Keratinocyte (primary cell): ENCODE data around the gene CRACR2B. TPM values are rescaled to one million over a fixed set of nuclear protein-coding genes. Genes with fewer than 3 reads are reported as not detected.

Source experiments
- DNase-seq: peaks from one replicate; pipeline ENCODE4 v3.0.0-alpha.2; 2011; ENCODE audit warnings: low read depth, missing footprints, low spot score
- FAIRE-seq: peaks from 2 replicates; lab custom pipeline; 2011; peaks lifted over from hg19 to GRCh38; lab: Jason Lieb, UNC
- H2AFZ ChIP-seq: 2 replicates; pipeline ENCODE4 v1.6.0; 2012; ENCODE audit warnings: low read length, control low read depth, inconsistent platforms; ENCODE audit not compliant: control insufficient read depth
- H3K27ac ChIP-seq: 2 replicates; pipeline ENCODE4 v1.5.1; 2011; ENCODE audit warnings: low read length; ENCODE audit not compliant: control insufficient read depth, insufficient read depth
- H3K27me3 ChIP-seq: 3 replicates; pipeline ENCODE4 v1.6.0; 2011; ENCODE audit warnings: low read length; ENCODE audit not compliant: control insufficient read depth, insufficient read depth; ENCODE audit errors: extremely low read depth
- H3K36me3 ChIP-seq, 2 experiments: 2 replicates in 1 of 2; 3 replicates in 1 of 2; pipeline ENCODE4 v1.5.1; 2011; ENCODE audit warnings: low read length in 2 of 2, mild to moderate bottlenecking in 1 of 2; ENCODE audit not compliant: control insufficient read depth in 2 of 2, insufficient read depth in 2 of 2; ENCODE audit errors: extremely low read depth in 1 of 2
- H3K4me1 ChIP-seq: 3 replicates; pipeline ENCODE4 v1.5.1; 2011; ENCODE audit warnings: low read length; ENCODE audit not compliant: control insufficient read depth, insufficient read depth; ENCODE audit errors: extremely low read depth
- H3K4me2 ChIP-seq: 3 replicates; pipeline ENCODE4 v1.6.0; 2011; ENCODE audit warnings: low read depth, low read length; ENCODE audit not compliant: control insufficient read depth, insufficient read depth; ENCODE audit errors: extremely low read depth
- H3K4me3 ChIP-seq, 3 experiments: fragments of 200-600 bp in 1 of 3; sonication (generic) in 1 of 3; 2 replicates in 2 of 3; 3 replicates in 1 of 3; pipeline ENCODE4 v1.5.1; 2011 to 2016; ENCODE audit warnings: low read length in 3 of 3, mild to moderate bottlenecking in 3 of 3, control low read depth in 2 of 3, inconsistent platforms in 1 of 3, low read depth in 1 of 3, mixed read lengths in 1 of 3, mixed run types in 1 of 3, moderate library complexity in 1 of 3; ENCODE audit not compliant: control insufficient read depth in 2 of 3, insufficient read depth in 2 of 3; ENCODE audit errors: extremely low read depth in 1 of 3
- H3K79me2 ChIP-seq: 2 replicates; pipeline ENCODE4 v1.6.0; 2012; ENCODE audit warnings: low read length; ENCODE audit not compliant: control insufficient read depth, insufficient read depth
- H3K9ac ChIP-seq: 3 replicates; pipeline ENCODE4 v1.6.0; 2011; ENCODE audit warnings: low read length; ENCODE audit not compliant: control insufficient read depth, insufficient read depth; ENCODE audit errors: extremely low read depth
- H3K9me1 ChIP-seq: 3 replicates; pipeline ENCODE4 v1.6.0; 2011; ENCODE audit warnings: low read length; ENCODE audit not compliant: control insufficient read depth, insufficient read depth; ENCODE audit errors: extremely low read depth
- H3K9me3 ChIP-seq: 2 replicates; pipeline ENCODE4 v1.5.1; 2012; ENCODE audit warnings: low read depth, low read length; ENCODE audit not compliant: control insufficient read depth
- H4K20me1 ChIP-seq: 3 replicates; pipeline ENCODE4 v1.6.0; 2011; ENCODE audit warnings: low read length; ENCODE audit not compliant: control insufficient read depth, insufficient read depth; ENCODE audit errors: extremely low read depth
- EZH2 ChIP-seq: IDR thresholded peaks from one replicate; pipeline ENCODE4 v1.6.1; 2012; ENCODE audit warnings: inconsistent platforms, mild to moderate bottlenecking, low read length, moderate library complexity
- dilution Hi-C: fragments of 300-500 bp; cut with MboI; formaldehyde crosslinking; loops from one replicate; pipeline ENCODE4 v1.7.0; 2020; ENCODE audit warnings: low sequenced_read_pairs; ENCODE audit not compliant: extremely low pct_ligation_motif_present
- polyA plus RNA-seq, 5 experiments: library from polyadenylated mRNA; depleted of rRNA in 3 of 5; stranded (reverse) in 3 of 5; stranded (forward) in 1 of 5; unstranded in 1 of 5; fragments of >200 nt; gene quantifications; 1 replicate in 1 of 5; 2 replicates in 3 of 5; 3 replicates in 1 of 5; pipeline versions ENCODE4 v1.2.1 to v1.2.3, GENCODE V29; 2011 to 2012; ENCODE audit warnings: missing spikeins in 2 of 5, low read depth in 1 of 5, low replicate concordance in 1 of 5
- TF ChIP-seq, protein P1 (sequence below), 3 experiments: IDR thresholded peaks in 1 of 3; conservative IDR thresholded peaks in 1 of 3; optimal IDR thresholded peaks in 1 of 3; 2 replicates in 2 of 3; 3 replicates in 1 of 3; pipeline versions ENCODE3 to v1.5.1; 2011; ENCODE audit warnings: low read length in 3 of 3, mild to moderate bottlenecking in 3 of 3, moderate library complexity in 2 of 3, control low read depth in 1 of 3, inconsistent platforms in 1 of 3; ENCODE audit not compliant: insufficient read depth in 2 of 3; ENCODE audit errors: extremely low read depth in 1 of 3

CRACR2B gene
- polyA plus RNA-seq, 1 donor (not counting 4 experiments of a cell fraction or from before 2014, with no cell fraction given), result 0.17 TPM

DNA sequence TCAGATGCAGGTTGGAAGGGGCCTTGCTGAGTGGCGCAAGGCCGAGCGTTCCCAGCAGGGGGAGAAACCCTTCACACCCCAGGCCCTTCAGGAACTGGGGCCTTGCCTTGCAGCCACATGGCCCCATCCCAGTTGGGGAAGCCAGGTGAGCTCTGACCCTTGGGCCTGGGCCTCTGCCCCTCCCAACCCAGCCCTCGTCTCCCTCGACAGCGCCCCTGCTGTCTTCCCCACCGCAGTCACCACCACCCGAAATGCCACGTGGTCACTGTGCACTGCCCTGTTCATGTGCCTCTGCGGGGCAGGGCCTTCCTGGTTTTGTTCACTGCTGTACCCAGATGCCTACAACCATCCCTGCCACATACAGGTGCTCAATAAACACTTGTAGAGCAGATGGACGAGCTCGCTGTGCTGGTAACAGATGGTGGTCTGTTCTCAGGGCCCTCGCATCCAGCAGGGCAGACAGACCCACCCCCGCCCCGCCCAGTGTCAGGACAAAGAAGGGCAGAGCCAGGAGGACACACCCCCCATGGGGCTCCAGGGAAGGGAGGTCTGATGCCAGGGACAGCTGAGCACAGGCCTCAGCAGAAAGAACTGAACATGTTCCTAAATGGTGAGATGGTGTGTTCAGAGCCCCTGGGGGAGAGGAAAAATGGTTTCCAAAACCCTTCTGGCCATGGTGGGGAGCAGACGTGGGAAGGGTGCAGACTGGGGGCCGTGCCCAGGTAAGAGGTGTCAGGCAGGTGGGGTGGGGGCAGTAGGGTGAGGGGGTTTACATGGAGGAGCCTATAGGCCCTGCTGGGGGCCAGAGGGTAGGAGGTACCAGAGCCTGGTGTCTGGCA, 10.9 kb downstream of the CRACR2B start:
- dilution Hi-C loops, result no loop called here
- TF ChIP-seq, protein P1, sequence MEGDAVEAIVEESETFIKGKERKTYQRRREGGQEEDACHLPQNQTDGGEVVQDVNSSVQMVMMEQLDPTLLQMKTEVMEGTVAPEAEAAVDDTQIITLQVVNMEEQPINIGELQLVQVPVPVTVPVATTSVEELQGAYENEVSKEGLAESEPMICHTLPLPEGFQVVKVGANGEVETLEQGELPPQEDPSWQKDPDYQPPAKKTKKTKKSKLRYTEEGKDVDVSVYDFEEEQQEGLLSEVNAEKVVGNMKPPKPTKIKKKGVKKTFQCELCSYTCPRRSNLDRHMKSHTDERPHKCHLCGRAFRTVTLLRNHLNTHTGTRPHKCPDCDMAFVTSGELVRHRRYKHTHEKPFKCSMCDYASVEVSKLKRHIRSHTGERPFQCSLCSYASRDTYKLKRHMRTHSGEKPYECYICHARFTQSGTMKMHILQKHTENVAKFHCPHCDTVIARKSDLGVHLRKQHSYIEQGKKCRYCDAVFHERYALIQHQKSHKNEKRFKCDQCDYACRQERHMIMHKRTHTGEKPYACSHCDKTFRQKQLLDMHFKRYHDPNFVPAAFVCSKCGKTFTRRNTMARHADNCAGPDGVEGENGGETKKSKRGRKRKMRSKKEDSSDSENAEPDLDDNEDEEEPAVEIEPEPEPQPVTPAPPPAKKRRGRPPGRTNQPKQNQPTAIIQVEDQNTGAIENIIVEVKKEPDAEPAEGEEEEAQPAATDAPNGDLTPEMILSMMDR (optimal IDR thresholded peaks at IDR 0.05 in 1 of 3, IDR thresholded peaks at IDR 0.05 in 1 of 3, conservative IDR thresholded peaks at IDR 0.05 in 1 of 3; ENCODE audit: extremely low read depth in 1 of 3, insufficient read depth in 2 of 3, low read length in 3 of 3), result peak in 1 of 3 experiments; percentile 42
- TF ChIP-seq EZH2, result no peak
- FAIRE-seq, result no peak
- H2AFZ ChIP-seq, result no peak overlapping the region
- H4K20me1 ChIP-seq, result peaks cover 21% of the 10 kb centered on the region
- peaks cover 28 to 30% of the 10 kb centered on the region in 2 experiments for H3K36me3 ChIP-seq
- peaks cover 3% of the 10 kb centered on the region for H3K9me1 ChIP-seq
- peaks cover 35% of the 10 kb centered on the region for H3K4me1 ChIP-seq
- no peak overlapping the region for H3K27ac ChIP-seq
- H3K9ac ChIP-seq, result peak overlapping the region; percentile 15
- no peak overlapping the region for H3K4me3 ChIP-seq
- H3K9me3 ChIP-seq, result no peaks in the 10 kb centered on the region
- H3K27me3 ChIP-seq, result no peaks in the 10 kb centered on the region
- DNase-seq, result no peak
- peaks cover 70% of the 10 kb centered on the region for H3K79me2 ChIP-seq
- no peak overlapping the region for H3K4me2 ChIP-seq

DNA sequence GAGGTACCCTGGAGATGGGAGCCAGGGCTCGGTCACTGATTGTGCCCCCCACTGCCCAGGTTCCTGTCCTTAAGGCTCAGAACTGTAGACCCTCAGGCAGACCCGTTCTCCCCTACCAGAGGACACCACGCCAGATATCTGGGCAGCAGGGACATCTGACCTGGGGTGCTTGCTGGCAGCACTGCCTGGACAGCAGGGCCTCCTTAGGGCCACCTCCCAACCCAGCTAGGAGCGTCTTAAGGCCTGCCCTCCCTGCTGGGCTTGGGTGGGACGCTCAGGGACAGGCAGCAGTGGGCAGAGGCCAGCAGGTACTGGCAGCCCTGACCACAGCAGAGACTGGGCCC, 11.5 kb downstream of the CRACR2B start:
- Histone ChIP-seq H4K20me1 (peaks cover 21% of the 10 kb centered on the region), H3K9ac (peak overlapping the region; percentile 15), H3K4me3 (no peak overlapping the region), H3K79me2 (peaks cover 66% of the 10 kb centered on the region), H2AFZ (no peak overlapping the region), H3K27ac (no peak overlapping the region), H3K36me3 (peaks cover 28 to 30% of the 10 kb centered on the region in 2 experiments), H3K9me1 (peaks cover 3% of the 10 kb centered on the region), H3K4me2 (no peak overlapping the region), H3K9me3 (no peaks in the 10 kb centered on the region), H3K27me3 (no peaks in the 10 kb centered on the region), H3K4me1 (peaks cover 35% of the 10 kb centered on the region)
- no peak for TF ChIP-seq EZH2
- TF ChIP-seq, protein P1 (optimal IDR thresholded peaks at IDR 0.05 in 1 of 3, IDR thresholded peaks at IDR 0.05 in 1 of 3, conservative IDR thresholded peaks at IDR 0.05 in 1 of 3; ENCODE audit: extremely low read depth in 1 of 3, insufficient read depth in 2 of 3, low read length in 3 of 3), result no peak
- FAIRE-seq, result no peak
- dilution Hi-C loops, result no loop called here
- no peak for DNase-seq
